ENCODE data around the gene SERPINA12. TPM values are rescaled to one million over a fixed set of nuclear protein-coding genes. Genes with fewer than 3 reads are reported as not detected.

The SERPINA12 gene
- total and polyA plus RNA-seq, 10 of the 15 experiments (the other 5 are each of a cell fraction or from before 2014, with no cell fraction given): not detected

DNA sequence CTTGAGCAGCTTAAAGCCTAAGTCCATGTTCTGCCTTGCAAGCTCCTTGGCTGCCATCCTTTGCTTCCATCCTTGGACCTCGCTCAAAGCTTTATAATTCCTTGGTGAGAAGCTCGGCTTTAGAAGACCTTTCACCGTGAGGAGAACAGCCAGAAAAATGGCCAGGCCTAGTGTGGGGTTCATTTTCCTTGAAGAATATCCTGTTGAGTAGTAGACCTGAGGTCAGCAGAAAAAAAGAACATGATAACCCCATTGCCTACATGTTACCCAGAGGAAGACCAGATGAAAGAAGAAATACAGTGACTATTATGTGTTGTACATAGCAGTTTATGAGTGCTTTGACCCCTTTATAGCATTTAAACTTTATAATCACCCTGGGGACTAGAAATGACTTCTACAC lies 11.1 kb downstream of the SERPINA12 start:
- FAIRE-seq: no peak
- BruUV-seq (replicated peaks): no TSS peak
- DNase-seq (ENCODE audit: low read depth, low spot score): no peak
- H4K20me1 ChIP-seq (ENCODE audit: control insufficient read depth, insufficient read depth): no peaks in the 10 kb centered on the region
- WGBS (ENCODE audit: insufficient coverage, insufficient replicate concordance, low lambda C conversion rate, missing lambda C conversion rate): 13% methylated on average over 3 of the region's 3 CpGs
- no peak overlapping the region for H3K27ac ChIP-seq (ENCODE audit: control insufficient read depth, insufficient read depth)
- in situ Hi-C loops (cut with MboI) (no loop called here), intact Hi-C loops (cut with micrococcal nuclease; ENCODE audit: unreplicated experiment) (no loop called here)
- SMC1A ChIA-PET (ENCODE audit: uncharacterized antibody, unreplicated experiment): interaction anchor here (0.5 kb wide), 1 partner anchor 1715 kb away, joined by 3 read pairs; no protein-coding TSS in a partner anchor
- H3K79me2 ChIP-seq (ENCODE audit: control insufficient read depth, insufficient read depth, low read length): no peaks in the 10 kb centered on the region
- POLR2A ChIA-PET: no interaction called here
- RAD21 ChIA-PET (ENCODE audit: unreplicated experiment): no interaction called here
- no peaks in the 10 kb centered on the region for H3K36me3 ChIP-seq (ENCODE audit: control insufficient read depth in 2 of 2, insufficient read depth in 2 of 2, low read length in 1 of 2)
- no peaks in the 10 kb centered on the region for H3K4me1 ChIP-seq (ENCODE audit: control insufficient read depth, insufficient read depth, low read length)
- H3K27me3 ChIP-seq (replicated peaks in 1 of 2; ENCODE audit: control insufficient read depth in 2 of 2, insufficient read depth in 2 of 2, low read length in 1 of 2): no peaks in the 10 kb centered on the region; a peak in 1 of 4 replicates
- no peak overlapping the region for H3K4me2 ChIP-seq (ENCODE audit: control insufficient read depth, insufficient read depth)
- no peak overlapping the region for H3K4me3 ChIP-seq
- no peaks in the 10 kb centered on the region for H3K9me3 ChIP-seq (replicated peaks; ENCODE audit: control insufficient read depth, insufficient read depth, low read length)
- no peak overlapping the region for H3K9ac ChIP-seq (ENCODE audit: control insufficient read depth, insufficient read depth, low read length)
- CTCF ChIA-PET: interaction anchor here (1.8 kb wide), 1 partner anchor 12 kb away, joined by 4 read pairs; no protein-coding TSS in a partner anchor
- no peak for ATAC-seq
- H2AFZ ChIP-seq (ENCODE audit: control insufficient read depth, low read depth, low read length): no peak overlapping the region
- no peak for TF ChIP-seq STAT1 (conservative IDR thresholded peaks at IDR 0.05)
- TF ChIP-seq, protein P1, sequence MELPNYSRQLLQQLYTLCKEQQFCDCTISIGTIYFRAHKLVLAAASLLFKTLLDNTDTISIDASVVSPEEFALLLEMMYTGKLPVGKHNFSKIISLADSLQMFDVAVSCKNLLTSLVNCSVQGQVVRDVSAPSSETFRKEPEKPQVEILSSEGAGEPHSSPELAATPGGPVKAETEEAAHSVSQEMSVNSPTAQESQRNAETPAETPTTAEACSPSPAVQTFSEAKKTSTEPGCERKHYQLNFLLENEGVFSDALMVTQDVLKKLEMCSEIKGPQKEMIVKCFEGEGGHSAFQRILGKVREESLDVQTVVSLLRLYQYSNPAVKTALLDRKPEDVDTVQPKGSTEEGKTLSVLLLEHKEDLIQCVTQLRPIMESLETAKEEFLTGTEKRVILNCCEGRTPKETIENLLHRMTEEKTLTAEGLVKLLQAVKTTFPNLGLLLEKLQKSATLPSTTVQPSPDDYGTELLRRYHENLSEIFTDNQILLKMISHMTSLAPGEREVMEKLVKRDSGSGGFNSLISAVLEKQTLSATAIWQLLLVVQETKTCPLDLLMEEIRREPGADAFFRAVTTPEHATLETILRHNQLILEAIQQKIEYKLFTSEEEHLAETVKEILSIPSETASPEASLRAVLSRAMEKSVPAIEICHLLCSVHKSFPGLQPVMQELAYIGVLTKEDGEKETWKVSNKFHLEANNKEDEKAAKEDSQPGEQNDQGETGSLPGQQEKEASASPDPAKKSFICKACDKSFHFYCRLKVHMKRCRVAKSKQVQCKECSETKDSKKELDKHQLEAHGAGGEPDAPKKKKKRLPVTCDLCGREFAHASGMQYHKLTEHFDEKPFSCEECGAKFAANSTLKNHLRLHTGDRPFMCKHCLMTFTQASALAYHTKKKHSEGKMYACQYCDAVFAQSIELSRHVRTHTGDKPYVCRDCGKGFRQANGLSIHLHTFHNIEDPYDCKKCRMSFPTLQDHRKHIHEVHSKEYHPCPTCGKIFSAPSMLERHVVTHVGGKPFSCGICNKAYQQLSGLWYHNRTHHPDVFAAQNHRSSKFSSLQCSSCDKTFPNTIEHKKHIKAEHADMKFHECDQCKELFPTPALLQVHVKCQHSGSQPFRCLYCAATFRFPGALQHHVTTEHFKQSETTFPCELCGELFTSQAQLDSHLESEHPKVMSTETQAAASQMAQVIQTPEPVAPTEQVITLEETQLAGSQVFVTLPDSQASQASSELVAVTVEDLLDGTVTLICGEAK (IDR thresholded peaks at IDR 0.05; ENCODE audit: borderline replicate concordance): no peak
- no peak for TF ChIP-seq HDAC6 (IDR thresholded peaks at IDR 0.05; ENCODE audit: unreplicated experiment)
- no peak for TF ChIP-seq CBX5 (IDR thresholded peaks at IDR 0.05; ENCODE audit: low read depth)
- TF ChIP-seq, protein P2, sequence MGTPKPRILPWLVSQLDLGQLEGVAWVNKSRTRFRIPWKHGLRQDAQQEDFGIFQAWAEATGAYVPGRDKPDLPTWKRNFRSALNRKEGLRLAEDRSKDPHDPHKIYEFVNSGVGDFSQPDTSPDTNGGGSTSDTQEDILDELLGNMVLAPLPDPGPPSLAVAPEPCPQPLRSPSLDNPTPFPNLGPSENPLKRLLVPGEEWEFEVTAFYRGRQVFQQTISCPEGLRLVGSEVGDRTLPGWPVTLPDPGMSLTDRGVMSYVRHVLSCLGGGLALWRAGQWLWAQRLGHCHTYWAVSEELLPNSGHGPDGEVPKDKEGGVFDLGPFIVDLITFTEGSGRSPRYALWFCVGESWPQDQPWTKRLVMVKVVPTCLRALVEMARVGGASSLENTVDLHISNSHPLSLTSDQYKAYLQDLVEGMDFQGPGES (IDR thresholded peaks at IDR 0.05): no peak
- no peak for TF ChIP-seq IKZF2 (IDR thresholded peaks at IDR 0.05)
- TF ChIP-seq RFX5 (IDR thresholded peaks at IDR 0.05; ENCODE audit: low read depth, low read length): no peak
- no peak for TF ChIP-seq NR2C2 (IDR thresholded peaks at IDR 0.05; ENCODE audit: borderline replicate concordance, control insufficient read depth, insufficient read length, low read depth)
- TF ChIP-seq, protein P3, sequence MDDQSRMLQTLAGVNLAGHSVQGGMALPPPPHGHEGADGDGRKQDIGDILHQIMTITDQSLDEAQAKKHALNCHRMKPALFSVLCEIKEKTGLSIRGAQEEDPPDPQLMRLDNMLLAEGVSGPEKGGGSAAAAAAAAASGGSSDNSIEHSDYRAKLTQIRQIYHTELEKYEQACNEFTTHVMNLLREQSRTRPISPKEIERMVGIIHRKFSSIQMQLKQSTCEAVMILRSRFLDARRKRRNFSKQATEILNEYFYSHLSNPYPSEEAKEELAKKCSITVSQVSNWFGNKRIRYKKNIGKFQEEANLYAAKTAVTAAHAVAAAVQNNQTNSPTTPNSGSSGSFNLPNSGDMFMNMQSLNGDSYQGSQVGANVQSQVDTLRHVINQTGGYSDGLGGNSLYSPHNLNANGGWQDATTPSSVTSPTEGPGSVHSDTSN (IDR thresholded peaks at IDR 0.05; ENCODE audit: insufficient replicate concordance, low read depth, low read length): no peak
- no peak for TF ChIP-seq BCL11A (IDR thresholded peaks at IDR 0.05; ENCODE audit: low read depth, low read length)
- TF ChIP-seq, protein P4, sequence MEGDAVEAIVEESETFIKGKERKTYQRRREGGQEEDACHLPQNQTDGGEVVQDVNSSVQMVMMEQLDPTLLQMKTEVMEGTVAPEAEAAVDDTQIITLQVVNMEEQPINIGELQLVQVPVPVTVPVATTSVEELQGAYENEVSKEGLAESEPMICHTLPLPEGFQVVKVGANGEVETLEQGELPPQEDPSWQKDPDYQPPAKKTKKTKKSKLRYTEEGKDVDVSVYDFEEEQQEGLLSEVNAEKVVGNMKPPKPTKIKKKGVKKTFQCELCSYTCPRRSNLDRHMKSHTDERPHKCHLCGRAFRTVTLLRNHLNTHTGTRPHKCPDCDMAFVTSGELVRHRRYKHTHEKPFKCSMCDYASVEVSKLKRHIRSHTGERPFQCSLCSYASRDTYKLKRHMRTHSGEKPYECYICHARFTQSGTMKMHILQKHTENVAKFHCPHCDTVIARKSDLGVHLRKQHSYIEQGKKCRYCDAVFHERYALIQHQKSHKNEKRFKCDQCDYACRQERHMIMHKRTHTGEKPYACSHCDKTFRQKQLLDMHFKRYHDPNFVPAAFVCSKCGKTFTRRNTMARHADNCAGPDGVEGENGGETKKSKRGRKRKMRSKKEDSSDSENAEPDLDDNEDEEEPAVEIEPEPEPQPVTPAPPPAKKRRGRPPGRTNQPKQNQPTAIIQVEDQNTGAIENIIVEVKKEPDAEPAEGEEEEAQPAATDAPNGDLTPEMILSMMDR (IDR thresholded peaks at IDR 0.05 in 2 of 3, conservative IDR thresholded peaks at IDR 0.05 in 1 of 3; ENCODE audit: control insufficient read depth in 2 of 3, extremely low read depth in 1 of 3, insufficient read depth in 1 of 3, low read depth in 3 of 3, low read length in 3 of 3): no peak
- no peak for TF ChIP-seq PAX5 (IDR thresholded peaks at IDR 0.05; ENCODE audit: borderline replicate concordance, low read depth, low read length)
- TF ChIP-seq, protein P5, sequence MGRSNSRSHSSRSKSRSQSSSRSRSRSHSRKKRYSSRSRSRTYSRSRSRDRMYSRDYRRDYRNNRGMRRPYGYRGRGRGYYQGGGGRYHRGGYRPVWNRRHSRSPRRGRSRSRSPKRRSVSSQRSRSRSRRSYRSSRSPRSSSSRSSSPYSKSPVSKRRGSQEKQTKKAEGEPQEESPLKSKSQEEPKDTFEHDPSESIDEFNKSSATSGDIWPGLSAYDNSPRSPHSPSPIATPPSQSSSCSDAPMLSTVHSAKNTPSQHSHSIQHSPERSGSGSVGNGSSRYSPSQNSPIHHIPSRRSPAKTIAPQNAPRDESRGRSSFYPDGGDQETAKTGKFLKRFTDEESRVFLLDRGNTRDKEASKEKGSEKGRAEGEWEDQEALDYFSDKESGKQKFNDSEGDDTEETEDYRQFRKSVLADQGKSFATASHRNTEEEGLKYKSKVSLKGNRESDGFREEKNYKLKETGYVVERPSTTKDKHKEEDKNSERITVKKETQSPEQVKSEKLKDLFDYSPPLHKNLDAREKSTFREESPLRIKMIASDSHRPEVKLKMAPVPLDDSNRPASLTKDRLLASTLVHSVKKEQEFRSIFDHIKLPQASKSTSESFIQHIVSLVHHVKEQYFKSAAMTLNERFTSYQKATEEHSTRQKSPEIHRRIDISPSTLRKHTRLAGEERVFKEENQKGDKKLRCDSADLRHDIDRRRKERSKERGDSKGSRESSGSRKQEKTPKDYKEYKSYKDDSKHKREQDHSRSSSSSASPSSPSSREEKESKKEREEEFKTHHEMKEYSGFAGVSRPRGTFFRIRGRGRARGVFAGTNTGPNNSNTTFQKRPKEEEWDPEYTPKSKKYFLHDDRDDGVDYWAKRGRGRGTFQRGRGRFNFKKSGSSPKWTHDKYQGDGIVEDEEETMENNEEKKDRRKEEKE (IDR thresholded peaks at IDR 0.05): no peak

All from GM12878 (cell line).